ENCODE results near the gene SCIMP. TPM values are rescaled to one million over a fixed set of nuclear protein-coding genes. Genes with fewer than 3 reads are reported as not detected.

SCIMP gene
- total RNA-seq, result 10 to 100 TPM in 1 of 4 donors, 1 to 10 TPM in 3; 1.7 to 17.0 (median 7.6) TPM

DNA sequence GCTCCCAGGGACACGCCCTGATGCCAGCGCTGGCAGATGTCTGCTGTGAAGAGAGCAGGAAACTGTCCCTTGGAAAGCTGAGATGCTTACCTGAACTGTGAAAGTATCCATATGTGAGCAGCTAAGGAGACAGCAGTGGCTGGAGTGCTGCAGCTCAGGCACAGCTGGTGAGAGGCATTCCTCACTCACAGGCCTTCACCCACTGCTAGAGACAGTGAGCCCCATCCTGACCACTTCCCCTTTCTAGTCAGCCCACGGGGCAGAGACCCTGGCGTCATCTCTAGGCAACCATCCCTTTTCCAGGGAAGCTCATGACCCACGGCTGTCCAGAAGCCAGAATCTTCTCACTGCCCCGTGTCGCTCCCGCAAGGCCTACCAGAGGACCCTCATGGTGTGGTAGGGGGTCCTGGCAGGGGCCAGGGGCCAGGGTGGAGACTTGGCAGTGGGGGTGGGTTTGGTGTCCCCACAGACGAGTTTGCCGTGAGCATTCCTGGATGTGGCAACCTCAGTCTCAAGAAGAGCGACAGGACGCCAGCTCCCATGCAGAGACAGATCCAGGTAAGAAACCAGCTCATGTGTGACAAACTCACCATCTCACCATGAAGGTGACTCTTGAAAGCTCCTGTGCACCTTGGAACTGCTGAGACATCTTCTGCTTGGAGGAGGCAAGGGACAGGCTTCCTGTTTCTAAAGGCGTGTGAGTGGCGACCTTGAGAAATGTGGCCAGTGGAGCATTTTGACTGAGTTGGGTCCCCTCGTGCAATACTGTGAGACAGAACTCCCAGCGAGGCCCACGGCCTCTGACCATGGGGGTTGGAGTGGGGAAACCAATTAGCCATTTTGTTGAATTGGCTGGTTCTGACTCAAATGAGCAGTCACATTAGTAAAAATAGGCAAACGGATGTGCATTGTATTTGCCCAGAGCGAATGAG, at the start of gene SCIMP:
Gene SCIMP, minus strand, starts transcription at position 216 of the 932 bp plus-strand sequence. Its CDS starts 105 bp downstream, at position 111.
- TF ChIP-seq, protein P1, sequence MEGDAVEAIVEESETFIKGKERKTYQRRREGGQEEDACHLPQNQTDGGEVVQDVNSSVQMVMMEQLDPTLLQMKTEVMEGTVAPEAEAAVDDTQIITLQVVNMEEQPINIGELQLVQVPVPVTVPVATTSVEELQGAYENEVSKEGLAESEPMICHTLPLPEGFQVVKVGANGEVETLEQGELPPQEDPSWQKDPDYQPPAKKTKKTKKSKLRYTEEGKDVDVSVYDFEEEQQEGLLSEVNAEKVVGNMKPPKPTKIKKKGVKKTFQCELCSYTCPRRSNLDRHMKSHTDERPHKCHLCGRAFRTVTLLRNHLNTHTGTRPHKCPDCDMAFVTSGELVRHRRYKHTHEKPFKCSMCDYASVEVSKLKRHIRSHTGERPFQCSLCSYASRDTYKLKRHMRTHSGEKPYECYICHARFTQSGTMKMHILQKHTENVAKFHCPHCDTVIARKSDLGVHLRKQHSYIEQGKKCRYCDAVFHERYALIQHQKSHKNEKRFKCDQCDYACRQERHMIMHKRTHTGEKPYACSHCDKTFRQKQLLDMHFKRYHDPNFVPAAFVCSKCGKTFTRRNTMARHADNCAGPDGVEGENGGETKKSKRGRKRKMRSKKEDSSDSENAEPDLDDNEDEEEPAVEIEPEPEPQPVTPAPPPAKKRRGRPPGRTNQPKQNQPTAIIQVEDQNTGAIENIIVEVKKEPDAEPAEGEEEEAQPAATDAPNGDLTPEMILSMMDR (IDR thresholded peaks at IDR 0.05; ENCODE audit: low read depth), result no peak

DNA sequence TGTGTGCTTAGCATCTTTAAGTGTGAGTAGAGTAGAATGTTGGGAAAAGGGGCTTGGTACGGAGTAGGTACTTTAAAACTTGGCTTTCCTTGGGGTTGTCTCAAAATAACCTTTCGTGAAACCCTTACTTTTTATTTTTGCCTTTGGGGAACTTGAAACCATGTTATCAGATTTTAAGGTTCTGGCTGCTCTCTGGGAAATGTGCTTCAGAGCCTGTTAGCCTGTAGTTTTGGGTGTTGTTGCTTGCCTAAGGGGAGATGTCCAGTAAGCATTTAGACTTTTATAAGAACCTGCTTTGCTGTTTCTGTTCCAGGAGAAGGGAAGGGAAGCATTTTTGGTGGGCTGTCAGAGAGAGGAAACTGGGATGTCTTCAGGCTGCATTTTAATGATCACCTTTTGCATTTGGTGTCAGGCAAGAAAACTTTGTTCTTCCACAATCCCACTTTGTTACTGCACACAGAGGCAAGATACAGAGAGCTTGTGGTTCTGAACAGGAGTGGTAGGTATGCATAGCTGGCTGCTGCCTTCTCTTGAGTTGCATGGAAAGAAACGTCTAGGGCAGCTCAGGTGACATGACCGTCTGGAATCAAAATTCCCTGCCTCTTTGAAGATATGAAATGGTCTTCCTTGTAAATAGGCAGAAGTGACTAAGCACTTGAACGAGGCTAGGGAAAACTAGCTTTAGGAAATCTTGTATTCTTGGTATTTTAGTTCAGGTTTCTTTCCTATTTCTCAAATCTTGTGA, 49.1 kb upstream of the SCIMP start:
- TF ChIP-seq, protein P1 (IDR thresholded peaks at IDR 0.05; ENCODE audit: low read depth), result no peak

DNA sequence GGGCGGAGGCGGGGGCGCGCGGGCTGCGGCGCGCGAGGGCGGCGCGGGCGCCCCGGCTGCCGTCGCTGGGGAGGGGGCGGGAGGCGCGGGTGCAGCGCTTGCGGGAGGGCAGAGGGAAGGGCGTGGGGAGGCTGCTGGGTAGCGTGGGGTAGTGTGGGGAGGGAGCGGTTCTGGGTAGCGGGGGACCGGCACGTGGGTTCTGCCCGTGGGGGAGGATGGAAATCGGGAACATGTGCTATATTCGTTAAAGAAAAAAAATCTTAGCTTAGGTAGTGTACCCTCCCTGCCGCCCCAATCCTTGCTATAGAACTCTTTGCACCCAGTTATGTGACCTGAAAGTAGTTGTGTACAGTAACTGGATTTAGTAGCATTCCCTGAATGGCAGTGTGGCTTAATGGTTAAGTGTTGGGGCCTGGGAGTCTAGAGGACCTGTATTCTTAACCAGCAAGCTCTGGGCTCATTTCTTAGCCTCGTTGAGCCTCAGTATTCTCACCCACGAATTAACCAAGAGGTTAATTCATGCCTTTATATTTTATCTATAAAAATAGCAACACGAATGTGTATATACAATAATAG, 48.1 kb upstream of the SCIMP start:
- TF ChIP-seq, protein P1 (IDR thresholded peaks at IDR 0.05; ENCODE audit: low read depth), result no peak

DNA sequence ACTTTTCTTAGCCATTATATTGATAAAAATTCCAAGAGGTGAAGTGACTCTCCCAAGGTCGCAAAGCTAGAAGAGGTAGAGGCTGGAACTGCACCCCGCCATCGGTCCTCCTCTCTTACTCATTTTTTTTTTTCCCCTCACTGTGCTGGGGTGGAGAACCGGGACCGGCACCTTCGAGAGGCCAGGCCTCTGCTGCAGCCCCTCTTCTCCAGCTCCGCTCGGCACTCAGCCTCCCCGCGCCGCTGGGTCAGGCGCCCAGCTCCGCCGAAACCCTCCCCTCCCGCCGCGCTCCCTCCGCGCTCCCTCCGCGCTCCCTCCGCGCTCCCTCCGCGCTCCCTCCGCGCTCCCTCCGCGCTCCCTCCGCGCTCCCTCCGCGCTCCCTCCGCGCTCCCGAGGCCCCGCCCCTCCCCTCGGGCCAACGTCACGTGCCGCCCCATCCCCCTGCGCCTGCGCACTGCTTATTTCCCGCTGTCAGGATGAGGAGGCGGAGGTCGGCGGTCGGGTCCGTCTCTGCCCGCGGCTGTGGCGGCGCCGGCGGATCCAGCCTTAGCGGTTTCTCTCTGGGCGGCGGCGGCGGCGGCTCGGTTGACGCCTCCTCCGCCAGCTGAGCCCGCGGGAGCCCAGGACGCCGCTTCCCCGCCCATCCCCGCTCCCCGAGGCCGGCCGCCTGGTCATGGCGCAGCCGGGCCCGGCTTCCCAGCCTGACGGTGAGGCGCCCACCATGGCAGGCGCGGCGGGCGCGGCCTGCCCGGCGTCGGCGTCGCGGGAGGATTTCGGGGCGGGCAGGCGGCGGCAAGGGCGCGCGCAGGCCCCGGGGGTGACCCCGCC, 47.4 kb upstream of the SCIMP start, which contains the start of gene RABEP1:
Gene RABEP1, plus strand, starts transcription at position 471 of the 828 bp plus-strand sequence. Its CDS starts 203 bp downstream, at position 674.
- TF ChIP-seq, protein P1 (IDR thresholded peaks at IDR 0.05; ENCODE audit: low read depth), result no peak

DNA sequence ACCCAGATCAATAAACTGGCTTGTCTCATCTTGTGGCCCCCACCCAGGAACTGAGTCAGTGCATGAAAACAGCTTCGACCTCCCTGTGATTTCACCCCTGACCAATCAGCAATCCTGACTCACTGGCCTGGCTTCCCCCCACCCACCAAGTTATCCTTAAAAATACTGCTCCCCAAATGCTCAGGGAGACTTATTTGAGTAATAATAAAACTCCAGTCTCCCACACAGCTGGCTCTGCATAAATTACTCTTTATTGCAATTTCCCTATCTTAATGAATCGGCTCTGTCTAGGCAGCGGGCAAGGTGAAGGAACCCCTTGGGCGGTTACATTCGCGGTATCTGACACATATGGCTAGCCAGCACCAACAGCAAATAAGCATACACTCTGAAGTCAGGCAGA, 37.7 kb upstream of the SCIMP start:
- TF ChIP-seq, protein P1 (IDR thresholded peaks at IDR 0.05; ENCODE audit: low read depth), result no peak

DNA sequence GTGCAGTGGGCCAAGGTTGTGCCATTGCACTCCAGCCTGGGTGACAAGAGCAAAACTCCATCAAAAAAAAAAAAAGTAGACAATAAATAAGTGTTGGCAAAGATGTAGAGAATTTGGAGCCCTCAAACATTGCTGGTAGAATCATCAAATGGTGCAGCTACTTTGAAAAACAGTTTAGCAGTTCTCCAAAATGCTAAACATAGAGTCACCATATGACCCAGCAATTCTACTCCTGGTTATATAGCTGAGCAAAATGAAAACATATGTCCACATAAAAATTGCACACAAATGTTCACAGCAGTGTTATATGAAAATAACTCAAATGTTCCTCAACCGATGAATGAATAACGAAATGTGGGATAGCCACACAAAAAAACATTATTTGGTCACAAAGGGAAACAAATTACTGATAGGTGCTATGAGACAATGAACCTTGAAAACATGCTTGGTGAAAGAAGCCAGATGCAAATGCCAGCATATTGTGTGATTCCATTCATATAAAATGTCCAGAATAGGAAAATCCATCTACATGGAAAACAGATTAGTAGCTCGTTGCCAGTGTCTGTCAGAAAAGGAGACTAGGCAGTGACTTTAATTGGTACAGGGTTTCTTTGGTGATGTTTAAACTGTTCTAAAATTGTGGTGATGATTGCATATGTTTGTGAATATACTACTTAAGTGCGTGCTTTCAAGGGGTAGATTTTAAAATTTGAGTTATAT, 34.7 kb upstream of the SCIMP start:
- TF ChIP-seq, protein P1 (IDR thresholded peaks at IDR 0.05; ENCODE audit: low read depth), result no peak
